Epithelial cell of esophagus (primary cell): ENCODE measurements around the gene RPUSD1.

Experiments used
- DNase-seq: peaks from one replicate; pipeline ENCODE4 v3.0.0; 2010; ENCODE audit warnings: low read depth
- H3K4me3 ChIP-seq: 2 replicates; pipeline ENCODE4 v1.5.1; 2011; ENCODE audit warnings: mild to moderate bottlenecking, low read length, control low read depth
- CTCF ChIP-seq: IDR thresholded peaks from 2 replicates; pipeline ENCODE4 v1.5.1; 2011; ENCODE audit warnings: low read depth, mild to moderate bottlenecking, low read length, control low read depth, inconsistent platforms; ENCODE audit not compliant: insufficient read depth; ENCODE audit errors: missing control alignments

Gene RPUSD1

GRCh38 chr16:764848-765487 is 23.2 kb downstream of the RPUSD1 start:
- no peak for DNase-seq
- TF ChIP-seq CTCF = no peak
- H3K4me3 ChIP-seq = no peak overlapping the region

- DNase-seq = no peak
- no peak overlapping the region for H3K4me3 ChIP-seq
- no peak for TF ChIP-seq CTCF
Measured at GRCh38 chr16:764184-764750, 23.9 kb downstream of the RPUSD1 start.

- DNase-seq = no peak
- TF ChIP-seq CTCF = no peak
- H3K4me3 ChIP-seq = no peak overlapping the region
Measured at GRCh38 chr16:763369-764183, 24.6 kb downstream of the RPUSD1 start.

- TF ChIP-seq CTCF = no peak
- H3K4me3 ChIP-seq = no peak overlapping the region
- no peak for DNase-seq
Measured at GRCh38 chr16:762595-763268, 25.4 kb downstream of the RPUSD1 start.

- no peak for DNase-seq
- no peak overlapping the region for H3K4me3 ChIP-seq
- no peak for TF ChIP-seq CTCF
Measured at GRCh38 chr16:761625-762513, 26.3 kb downstream of the RPUSD1 start.
